GM21390 (cell line): Measurements from ENCODE around the gene PPP1R7.

Source experiments
- ATAC-seq: cut with Tn5 transposase; IDR thresholded peaks from one replicate; pipeline ENCODE4 v1.9.1; 2021; ENCODE audit not compliant: unreplicated experiment

PPP1R7 gene

DNA sequence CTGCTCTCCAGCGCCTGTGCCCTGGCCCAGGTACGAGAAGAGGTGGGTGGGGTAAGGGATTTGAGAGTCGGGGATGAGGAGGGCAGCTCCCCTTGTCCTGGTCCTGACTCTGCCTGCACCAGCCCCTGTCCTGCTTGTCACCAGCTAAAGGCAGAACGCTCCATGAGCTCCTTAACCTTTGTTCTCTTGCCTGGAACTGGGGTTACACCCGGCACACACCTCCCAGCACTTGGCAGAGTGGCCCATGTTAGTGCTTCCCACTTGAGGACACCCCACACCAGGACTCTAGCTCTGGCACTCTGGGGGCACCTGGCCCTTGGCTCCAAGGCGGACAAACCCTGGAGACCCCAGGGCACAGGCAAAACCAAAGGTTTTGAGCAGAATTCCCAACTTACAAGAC lies 57.4 kb downstream of the PPP1R7 start:
- no peak for ATAC-seq

GRCh38 chr2:241208058-241208457 lies 57.8 kb downstream of the PPP1R7 start:
- ATAC-seq, result no peak

GRCh38 chr2:241209271-241209670 lies 59.0 kb downstream of the PPP1R7 start:
- ATAC-seq, result no peak

DNA sequence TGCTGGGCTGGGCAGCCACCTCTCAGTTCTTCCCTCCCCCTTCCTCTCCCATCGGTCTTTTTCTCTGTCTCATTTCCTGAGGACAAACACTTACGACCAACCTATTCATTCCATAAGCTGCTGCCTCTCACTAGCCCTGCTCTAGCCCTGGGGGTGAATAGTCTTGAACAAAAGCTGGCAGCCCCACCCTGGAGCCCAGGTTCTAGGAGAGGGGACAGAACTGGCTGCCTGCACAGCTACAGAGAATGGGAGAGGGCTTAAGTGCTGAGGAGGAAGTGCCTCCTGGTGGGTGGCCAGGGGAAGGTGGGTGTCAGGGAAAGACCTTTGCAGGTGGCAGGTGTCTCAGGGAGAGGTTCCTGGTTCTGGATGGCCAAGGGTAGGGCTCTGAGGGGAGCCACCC lies 61.0 kb downstream of the PPP1R7 start:
- ATAC-seq, result no peak

DNA sequence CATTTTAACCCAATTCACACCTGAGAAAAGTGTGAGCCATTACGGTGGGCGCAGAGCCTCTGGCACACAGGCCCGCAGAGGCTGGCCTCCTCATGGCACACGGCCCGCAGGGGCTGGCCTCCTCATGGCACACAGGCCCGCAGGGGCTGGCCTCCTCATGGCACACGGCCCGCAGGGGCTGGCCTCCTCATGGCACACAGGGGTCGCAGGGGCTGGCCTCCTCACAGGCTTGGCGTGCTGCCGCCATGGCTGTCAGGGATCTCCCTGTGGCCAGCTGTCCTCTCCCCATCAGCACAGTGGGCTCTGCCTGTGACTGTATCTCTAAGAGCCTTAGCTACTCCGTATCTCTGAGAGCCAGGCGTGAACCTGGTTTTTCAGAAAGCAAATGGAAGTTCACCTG lies 62.8 kb downstream of the PPP1R7 start:
- no peak for ATAC-seq

GRCh38 chr2:241213567-241213966 lies 63.3 kb downstream of the PPP1R7 start:
- no peak for ATAC-seq

- no peak for ATAC-seq
Measured at GRCh38 chr2:241214209-241214608, 63.9 kb downstream of the PPP1R7 start.

GRCh38 chr2:241214766-241215165 lies 64.5 kb downstream of the PPP1R7 start:
- no peak for ATAC-seq

GRCh38 chr2:241215421-241215820 lies 65.2 kb downstream of the PPP1R7 start:
- no peak for ATAC-seq

- ATAC-seq, result no peak
Measured at GRCh38 chr2:241216211-241216761, 66.0 kb downstream of the PPP1R7 start.

- ATAC-seq, result peak; percentile 51
Measured at GRCh38 chr2:241217320-241218031, 67.2 kb downstream of the PPP1R7 start.

GRCh38 chr2:241218131-241219029 lies 68.1 kb downstream of the PPP1R7 start:
- ATAC-seq, result no peak

DNA sequence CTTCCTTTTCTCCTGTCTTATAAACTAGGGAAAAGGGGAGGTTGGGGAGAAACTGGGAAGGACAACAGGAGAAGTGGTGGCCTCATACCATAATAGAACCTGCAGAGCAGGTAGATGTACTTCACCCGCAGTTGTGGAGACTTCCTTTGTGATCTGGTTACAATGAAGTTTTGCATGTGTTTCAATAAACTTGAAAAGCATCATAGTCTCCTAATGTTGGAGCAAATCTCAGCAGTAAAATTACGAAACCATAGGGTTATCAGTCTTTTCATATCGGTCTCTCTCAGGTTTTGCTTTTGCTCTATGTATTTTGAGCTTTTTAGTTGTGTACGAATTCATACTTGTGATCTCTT lies 68.7 kb downstream of the PPP1R7 start:
- ATAC-seq, result no peak

DNA sequence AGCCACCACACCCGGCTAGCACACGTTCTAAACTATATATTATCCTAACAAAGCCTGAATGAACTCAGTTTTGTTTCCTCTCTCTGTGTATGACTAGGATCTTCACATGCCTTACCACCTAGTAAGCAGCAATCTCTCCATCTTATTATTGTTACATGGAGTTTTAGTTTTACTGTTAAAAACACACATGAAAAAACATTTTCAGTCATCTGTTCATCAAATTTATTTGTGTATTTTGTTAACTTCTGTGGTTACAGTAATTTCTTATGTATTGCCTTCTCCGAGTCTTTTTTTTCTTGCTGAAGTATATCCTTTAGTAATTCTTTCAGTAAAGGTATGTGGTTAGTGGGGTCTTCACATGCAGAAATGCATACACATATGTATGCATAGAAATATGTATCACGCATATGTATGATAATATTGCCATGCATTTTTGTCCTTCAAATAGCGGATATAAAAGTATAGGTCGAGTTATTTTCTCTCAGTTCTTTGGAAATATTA lies 69.6 kb downstream of the PPP1R7 start:
- ATAC-seq, result no peak

DNA sequence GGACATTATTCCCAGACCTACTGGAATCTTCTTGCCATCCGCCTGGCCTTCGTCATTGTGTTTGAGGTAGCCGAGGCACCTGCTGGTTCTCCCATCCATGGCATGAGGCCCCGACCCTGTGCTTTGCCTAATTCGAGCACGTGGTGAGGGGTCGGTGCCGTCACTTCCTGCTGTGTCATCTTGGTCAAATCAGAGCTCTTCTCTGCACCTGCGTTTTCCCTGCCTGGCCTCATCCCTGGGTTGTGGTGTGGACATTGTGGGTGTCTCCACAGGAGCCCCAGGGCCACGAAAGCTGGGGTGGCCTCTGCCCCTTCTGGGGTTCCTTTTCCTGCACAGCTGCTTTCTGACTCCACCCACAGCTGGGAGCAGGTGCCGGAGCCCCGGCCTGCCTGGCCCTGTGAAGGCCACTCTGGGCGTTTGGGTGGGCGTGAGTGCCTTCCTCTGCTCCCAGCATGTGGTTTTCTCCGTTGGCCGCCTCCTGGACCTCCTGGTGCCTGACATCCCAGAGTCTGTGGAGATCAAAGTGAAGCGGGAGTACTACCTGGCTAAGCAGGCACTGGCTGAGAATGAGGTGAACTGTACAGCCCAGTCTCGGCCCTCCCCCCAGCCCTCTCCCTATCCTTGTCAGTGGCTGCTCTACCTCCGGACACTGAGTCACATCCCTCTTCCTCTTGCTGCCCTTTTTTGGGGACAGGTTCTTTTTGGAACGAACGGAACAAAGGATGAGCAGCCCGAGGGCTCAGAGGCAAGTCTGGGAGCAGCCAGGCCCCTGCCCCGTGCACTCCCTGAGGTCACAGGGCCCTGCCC lies 73.1 kb downstream of the PPP1R7 start:
- ATAC-seq, result no peak

DNA sequence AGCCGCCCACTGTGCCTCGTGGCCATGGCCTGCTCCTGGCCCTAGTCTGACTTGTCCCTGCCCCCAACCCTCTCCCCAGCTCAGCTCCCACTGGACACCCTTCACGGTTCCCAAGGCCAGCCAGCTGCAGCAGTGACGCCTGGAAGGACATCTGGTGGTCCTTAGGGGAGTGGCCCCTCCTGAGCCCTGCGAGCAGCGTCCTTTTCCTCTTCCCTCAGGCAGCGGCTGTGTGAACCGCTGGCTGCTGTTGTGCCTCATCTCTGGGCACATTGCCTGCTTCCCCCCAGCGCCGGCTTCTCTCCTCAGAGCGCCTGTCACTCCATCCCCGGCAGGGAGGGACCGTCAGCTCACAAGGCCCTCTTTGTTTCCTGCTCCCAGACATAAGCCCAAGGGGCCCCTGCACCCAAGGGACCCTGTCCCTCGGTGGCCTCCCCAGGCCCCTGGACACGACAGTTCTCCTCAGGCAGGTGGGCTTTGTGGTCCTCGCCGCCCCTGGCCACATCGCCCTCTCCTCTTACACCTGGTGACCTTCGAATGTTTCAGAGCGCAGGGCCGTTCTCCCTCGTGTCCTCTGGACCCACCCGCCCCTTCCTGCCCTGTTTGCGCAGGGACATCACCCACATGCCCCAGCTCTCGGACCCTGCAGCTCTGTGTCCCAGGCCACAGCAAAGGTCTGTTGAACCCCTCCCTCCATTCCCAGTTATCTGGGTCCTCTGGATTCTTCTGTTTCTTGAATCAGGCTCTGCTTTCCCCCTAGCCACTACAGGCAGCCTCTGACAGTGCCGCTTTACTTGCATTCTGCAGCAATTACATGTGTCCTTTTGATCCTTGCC lies 74.0 kb downstream of the PPP1R7 start:
- no peak for ATAC-seq

DNA sequence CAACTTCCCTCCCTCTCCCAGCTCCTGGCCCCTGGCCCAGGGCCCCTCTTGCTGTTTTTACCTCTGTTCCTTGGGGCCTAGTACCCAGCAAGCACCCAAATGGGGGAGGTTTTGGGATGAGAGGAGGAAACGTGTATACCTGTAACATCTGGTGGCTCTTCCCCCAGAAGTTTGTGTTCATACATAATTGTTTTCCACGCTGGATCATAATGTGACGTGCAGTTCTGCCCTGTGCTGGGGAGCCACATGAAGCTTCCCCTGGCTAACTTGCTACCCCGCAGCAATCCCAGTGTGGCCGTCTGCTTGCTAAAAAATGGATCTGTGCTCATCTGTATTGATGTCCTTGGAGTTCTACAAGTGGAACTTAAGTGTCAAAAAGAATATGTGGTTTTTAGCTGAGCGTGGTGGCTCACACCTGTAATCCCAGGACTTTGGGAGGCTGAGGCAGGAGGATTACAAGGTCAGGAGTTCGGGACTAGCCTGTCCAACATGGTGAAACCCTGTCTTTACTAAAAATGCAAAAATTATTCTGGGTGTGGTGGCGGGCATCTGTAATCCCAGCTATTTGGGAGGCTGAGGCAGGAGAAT lies 74.7 kb downstream of the PPP1R7 start:
- no peak for ATAC-seq

DNA sequence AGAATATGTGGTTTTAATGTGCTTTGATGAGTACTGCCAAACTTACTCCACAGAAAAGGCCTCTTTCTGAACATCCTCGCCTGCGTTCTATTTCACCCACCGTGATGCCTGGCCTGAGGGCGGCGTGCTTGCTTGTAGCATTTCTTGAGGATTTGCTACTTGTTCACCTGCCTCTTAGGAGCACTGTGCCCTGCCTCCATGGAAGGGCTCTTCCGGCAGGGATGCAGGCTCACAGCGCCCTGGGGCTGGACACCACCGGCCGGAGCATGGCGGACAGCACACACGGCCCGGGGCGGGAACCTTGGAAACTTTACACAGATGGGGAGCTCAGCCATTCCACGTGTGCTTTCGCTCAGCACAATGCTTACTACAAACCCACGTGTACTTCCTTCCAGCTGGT lies 75.3 kb downstream of the PPP1R7 start:
- no peak for ATAC-seq

- no peak for ATAC-seq
Measured at GRCh38 chr2:241225983-241226382, 75.7 kb downstream of the PPP1R7 start.
